Right lung (tissue), 5 donors: ENCODE results near the gene GAL3ST3. TPM values are rescaled to one million over a fixed set of nuclear protein-coding genes. Genes with fewer than 3 reads are reported as not detected.

ENCODE experiments used
- polyA plus RNA-seq, 5 donors: library from polyadenylated mRNA; unstranded; fragments of 120-200 nt; gene quantifications; one replicate each; pipeline versions ENCODE4 v1.2.1 to v1.2.3, GENCODE V29; 2013; ENCODE audit warnings: inconsistent platforms in 1 of 5, low replicate concordance in 1 of 5; ENCODE audit not compliant: insufficient read length in 5 of 5, insufficient read depth in 1 of 5

GAL3ST3 gene
- polyA plus RNA-seq, 5 donors = 0.18 to 0.24 (median 0.19) TPM

Other genes with a start within 250 kb of the GAL3ST3 start
- 1 to 10 TPM; 1.6 to 5.2 (median 3.1) TPM for gene SNX32, start 215.2 kb downstream of the GAL3ST3 start, polyA plus RNA-seq
- gene CFL1, start 191.0 kb downstream of the GAL3ST3 start, polyA plus RNA-seq = 100 to 1,000 TPM; 574 to 838 (median 723) TPM
- gene MUS81, start 188.7 kb downstream of the GAL3ST3 start, polyA plus RNA-seq = 10 to 100 TPM; 37.0 to 57.3 (median 48.7) TPM
- gene EFEMP2, start 176.4 kb downstream of the GAL3ST3 start, polyA plus RNA-seq = 100 to 1,000 TPM; 107 to 194 (median 144) TPM
- 1 to 10 TPM; 2.6 to 6.3 (median 6.1) TPM for gene CTSW, start 169.3 kb downstream of the GAL3ST3 start, polyA plus RNA-seq
- gene FIBP, start 160.7 kb downstream of the GAL3ST3 start, polyA plus RNA-seq = 10 to 100 TPM; 72.3 to 87.4 (median 76.5) TPM
- gene CCDC85B, start 158.5 kb downstream of the GAL3ST3 start, polyA plus RNA-seq = 10 to 100 TPM; 10.2 to 37.1 (median 11.4) TPM
- gene FOSL1, start 148.8 kb downstream of the GAL3ST3 start, polyA plus RNA-seq = under 1 TPM in 3 of 5 donors, not detected in 2; 0.12 to 0.19 (median 0.13) TPM
- 10 to 100 TPM; 29.8 to 44.0 (median 38.6) TPM for gene C11orf68, start 130.1 kb downstream of the GAL3ST3 start, polyA plus RNA-seq
- 100 to 1,000 TPM in 1 of 5 donors, 10 to 100 TPM in 4; 66.5 to 143 (median 81.8) TPM for gene DRAP1, start 129.7 kb downstream of the GAL3ST3 start, polyA plus RNA-seq
- gene TSGA10IP, start 103.7 kb downstream of the GAL3ST3 start, polyA plus RNA-seq = under 1 TPM; 0.21 to 0.62 (median 0.44) TPM
- 10 to 100 TPM; 34.7 to 51.6 (median 40.9) TPM for gene SART1, start 87.4 kb downstream of the GAL3ST3 start, polyA plus RNA-seq
- gene EIF1AD, start 47.0 kb downstream of the GAL3ST3 start, polyA plus RNA-seq = 10 to 100 TPM; 25.8 to 28.0 (median 26.7) TPM
- 100 to 1,000 TPM; 200 to 305 (median 225) TPM for gene BANF1, start 46.7 kb downstream of the GAL3ST3 start, polyA plus RNA-seq
- 1 to 10 TPM in 2 of 5 donors, under 1 TPM in 2, not detected in 1; 0.30 to 1.8 (median 1.1) TPM for gene CST6, start 37.2 kb downstream of the GAL3ST3 start, polyA plus RNA-seq
- gene CATSPER1, start 22.7 kb downstream of the GAL3ST3 start, polyA plus RNA-seq = under 1 TPM in 1 of 5 donors, not detected in 4; 0.11 TPM
- gene SF3B2, start 3.2 kb upstream of the GAL3ST3 start, polyA plus RNA-seq = 100 to 1,000 TPM; 168 to 227 (median 205) TPM
- 10 to 100 TPM; 44.7 to 57.6 (median 49.0) TPM for gene PACS1, start 21.1 kb upstream of the GAL3ST3 start, polyA plus RNA-seq
- 10 to 100 TPM; 15.5 to 28.9 (median 21.4) TPM for gene KLC2, start 208.5 kb upstream of the GAL3ST3 start, polyA plus RNA-seq
- gene RAB1B, start 219.5 kb upstream of the GAL3ST3 start, polyA plus RNA-seq = 100 to 1,000 TPM; 107 to 161 (median 120) TPM
- gene CNIH2, start 229.0 kb upstream of the GAL3ST3 start, polyA plus RNA-seq = 1 to 10 TPM; 3.4 to 5.2 (median 4.0) TPM
- gene YIF1A, start 240.0 kb upstream of the GAL3ST3 start, polyA plus RNA-seq = 10 to 100 TPM; 26.3 to 66.5 (median 38.8) TPM
- under 1 TPM; 0.33 to 0.51 (median 0.40) TPM for gene TMEM151A, start 242.7 kb upstream of the GAL3ST3 start, polyA plus RNA-seq